AG08396 (cell line): ENCODE measurements around the gene HBE1.

Experiments
- DNase-seq: peaks from one replicate; pipeline ENCODE4 v3.0.0; 2012; ENCODE audit warnings: low spot score, mixed read lengths

The HBE1 gene

DNA sequence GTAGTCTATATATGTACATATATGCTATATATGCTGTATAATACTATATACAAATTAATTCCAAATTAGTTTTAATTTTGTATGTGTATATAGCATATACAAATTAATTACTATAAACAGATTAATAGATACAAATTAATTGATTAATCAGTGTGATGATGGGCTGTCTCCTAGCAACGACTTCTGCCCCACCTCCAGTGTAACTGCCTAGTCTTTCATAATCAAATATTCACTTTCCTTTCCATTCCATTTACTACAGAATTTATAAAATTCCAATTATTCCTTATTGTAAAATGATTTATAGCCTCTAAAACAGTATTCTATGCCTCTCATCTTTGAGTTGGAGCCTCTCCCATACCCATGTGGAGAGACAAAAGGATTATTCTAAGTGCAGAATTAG, 36.4 kb downstream of the HBE1 start:
- no peak for DNase-seq

DNA sequence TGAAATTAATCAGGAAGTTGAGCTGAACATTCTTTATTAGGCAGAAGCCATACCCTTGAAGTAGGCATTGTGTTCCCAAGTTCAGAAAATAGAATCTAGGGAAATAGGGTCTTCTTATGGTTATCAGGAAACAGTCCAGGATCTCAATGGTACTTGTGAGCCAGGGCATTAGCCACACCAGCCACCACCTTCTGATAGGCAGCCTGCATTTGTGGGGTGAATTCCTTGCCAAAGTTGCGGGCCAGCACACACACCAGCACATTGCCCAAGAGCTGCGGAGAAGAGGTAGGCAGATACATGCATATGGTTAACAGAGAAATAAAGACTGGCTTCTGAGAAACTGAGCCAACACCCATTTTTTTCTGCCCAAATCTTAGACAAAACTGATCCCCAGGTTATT, 36.9 kb downstream of the HBE1 start:
- no peak for DNase-seq

DNA sequence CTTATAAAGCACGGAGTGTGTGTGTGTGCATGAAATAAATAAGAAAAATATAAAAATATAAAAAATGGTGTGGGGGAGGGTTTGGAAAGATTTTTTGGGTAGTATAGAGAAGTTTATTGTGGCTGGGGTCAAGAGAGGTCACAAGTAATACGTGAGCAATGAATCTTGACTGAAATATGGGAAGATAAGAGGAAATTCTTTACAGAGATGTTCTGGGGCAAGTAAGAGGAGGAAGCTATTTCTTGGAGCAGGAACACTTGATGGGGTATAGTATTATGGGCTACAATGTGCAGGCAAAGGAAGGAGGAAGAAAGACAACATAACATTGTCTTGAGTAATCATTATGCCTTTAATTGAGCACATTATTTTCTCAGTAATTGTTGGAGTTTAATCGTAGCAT, 37.6 kb downstream of the HBE1 start:
- DNase-seq = no peak

DNA sequence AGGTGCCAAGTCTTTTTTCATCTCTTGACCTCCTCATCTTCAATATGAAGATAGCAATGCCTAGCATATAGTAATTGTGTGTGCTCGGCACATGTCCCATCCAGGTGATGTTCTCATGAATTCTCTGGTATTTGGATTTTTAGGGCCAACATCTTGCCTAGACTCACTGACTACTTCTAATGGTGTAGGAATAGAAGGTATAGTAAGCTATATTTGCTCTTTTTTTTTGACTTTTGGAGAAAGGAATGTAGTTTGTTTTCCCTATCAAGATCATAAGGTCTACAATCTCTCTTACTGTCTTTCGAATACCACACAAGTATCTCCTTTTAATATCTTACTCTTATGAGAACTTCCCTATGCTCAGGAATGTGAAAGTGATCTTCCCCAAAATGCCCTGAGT, 38.6 kb downstream of the HBE1 start:
- DNase-seq = no peak

DNA sequence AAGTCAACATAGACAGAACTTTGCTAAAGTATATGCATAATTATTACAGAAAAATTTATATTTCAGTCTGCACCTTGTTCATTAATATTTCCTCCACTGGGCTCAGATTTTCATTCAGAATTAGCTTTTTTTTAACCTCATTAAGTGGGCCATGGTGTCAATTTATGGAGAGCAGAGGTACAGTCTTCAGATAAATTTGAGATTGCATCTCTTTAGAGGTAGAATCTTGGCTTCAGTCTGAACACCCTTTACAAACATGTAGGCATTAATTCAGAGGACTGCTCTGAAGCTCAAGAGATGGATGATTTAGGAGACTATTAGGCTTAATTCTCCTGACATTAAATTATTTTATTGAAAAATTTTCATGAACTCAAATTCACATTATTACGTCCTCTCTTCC, 39.5 kb downstream of the HBE1 start:
- DNase-seq = no peak

DNA sequence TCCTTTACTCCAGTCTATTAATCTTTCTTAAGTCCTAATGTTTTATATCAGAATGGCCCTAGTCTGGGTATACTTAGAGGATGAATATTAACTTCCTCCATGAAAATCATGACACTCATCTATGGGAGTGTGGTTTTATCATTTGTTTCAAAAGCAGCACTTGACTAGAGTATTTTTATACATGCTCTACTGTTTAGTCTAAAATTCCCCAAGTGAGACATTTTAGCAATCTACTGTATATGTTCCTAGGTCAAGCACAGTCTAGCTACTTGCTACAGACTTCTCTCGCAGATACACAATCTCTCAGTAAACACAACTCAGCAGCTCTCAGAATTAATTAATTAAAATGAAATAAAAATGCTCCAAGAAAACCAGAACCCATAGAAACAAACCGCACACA, 39.9 kb downstream of the HBE1 start:
- no peak for DNase-seq

DNA sequence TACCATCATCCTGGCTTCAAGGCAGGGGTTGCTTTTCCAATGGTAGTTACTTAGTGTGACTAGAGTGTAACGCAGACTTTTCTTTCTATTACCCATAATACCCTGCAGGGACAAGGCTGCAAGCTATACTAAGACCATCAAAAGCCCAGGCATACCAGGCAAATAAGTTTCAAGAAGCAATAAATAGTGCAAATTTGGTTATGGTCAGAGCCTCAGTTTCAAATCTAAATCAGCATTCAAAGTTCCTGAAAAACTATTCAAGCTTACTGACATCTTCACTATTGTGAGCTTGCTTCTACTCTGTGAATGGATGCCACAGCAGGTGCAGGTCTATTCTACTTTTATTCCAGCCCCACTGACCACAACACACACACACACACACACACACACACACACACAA, 40.4 kb downstream of the HBE1 start:
- DNase-seq = no peak

DNA sequence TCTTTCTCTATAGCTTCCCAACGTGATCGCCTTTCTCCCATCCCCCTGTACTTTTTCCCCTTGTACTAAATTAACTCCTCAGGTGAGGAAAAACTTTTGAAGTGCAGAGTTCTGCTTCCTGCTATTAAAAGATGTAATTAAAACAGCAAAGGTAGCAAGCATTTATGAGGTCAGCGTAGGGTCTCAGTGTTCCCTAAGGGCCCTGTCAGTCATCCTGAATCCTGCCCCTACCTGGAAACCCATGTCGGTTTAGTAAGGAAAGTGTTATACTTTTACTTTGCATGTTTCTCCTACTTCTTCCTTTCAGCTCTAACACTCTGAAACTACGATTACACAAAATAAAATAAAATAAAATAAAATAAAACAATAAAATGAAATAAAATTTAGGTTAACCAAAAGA, 41.6 kb downstream of the HBE1 start:
- no peak for DNase-seq

DNA sequence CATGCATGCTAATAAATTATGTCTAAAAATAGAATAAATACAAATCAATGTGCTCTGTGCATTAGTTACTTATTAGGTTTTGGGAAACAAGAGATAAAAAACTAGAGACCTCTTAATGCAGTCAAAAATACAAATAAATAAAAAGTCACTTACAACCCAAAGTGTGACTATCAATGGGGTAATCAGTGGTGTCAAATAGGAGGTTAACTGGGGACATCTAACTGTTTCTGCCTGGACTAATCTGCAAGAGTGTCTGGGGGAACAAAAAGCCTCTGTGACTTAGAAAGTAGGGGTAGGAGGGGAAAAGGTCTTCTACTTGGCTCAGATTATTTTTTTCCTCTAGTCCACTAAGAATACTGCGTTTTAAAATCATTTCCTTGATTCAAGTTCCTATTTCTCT, 42.1 kb downstream of the HBE1 start:
- DNase-seq = no peak

DNA sequence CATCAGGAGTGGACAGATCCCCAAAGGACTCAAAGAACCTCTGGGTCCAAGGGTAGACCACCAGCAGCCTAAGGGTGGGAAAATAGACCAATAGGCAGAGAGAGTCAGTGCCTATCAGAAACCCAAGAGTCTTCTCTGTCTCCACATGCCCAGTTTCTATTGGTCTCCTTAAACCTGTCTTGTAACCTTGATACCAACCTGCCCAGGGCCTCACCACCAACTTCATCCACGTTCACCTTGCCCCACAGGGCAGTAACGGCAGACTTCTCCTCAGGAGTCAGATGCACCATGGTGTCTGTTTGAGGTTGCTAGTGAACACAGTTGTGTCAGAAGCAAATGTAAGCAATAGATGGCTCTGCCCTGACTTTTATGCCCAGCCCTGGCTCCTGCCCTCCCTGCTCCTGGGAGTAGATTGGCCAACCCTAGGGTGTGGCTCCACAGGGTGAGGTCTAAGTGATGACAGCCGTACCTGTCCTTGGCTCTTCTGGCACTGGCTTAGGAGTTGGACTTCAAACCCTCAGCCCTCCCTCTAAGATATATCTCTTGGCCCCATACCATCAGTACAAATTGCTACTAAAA, 42.9 kb downstream of the HBE1 start, which contains the start of gene HBB:
TSS of gene HBB (minus strand) at position 340 of the 579 bp plus-strand sequence. CDS start at position 290, 50 bp downstream.
- DNase-seq = no peak

DNA sequence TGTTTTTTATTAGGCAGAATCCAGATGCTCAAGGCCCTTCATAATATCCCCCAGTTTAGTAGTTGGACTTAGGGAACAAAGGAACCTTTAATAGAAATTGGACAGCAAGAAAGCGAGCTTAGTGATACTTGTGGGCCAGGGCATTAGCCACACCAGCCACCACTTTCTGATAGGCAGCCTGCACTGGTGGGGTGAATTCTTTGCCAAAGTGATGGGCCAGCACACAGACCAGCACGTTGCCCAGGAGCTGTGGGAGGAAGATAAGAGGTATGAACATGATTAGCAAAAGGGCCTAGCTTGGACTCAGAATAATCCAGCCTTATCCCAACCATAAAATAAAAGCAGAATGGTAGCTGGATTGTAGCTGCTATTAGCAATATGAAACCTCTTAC, 44.3 kb downstream of the HBE1 start:
- no peak for DNase-seq

DNA sequence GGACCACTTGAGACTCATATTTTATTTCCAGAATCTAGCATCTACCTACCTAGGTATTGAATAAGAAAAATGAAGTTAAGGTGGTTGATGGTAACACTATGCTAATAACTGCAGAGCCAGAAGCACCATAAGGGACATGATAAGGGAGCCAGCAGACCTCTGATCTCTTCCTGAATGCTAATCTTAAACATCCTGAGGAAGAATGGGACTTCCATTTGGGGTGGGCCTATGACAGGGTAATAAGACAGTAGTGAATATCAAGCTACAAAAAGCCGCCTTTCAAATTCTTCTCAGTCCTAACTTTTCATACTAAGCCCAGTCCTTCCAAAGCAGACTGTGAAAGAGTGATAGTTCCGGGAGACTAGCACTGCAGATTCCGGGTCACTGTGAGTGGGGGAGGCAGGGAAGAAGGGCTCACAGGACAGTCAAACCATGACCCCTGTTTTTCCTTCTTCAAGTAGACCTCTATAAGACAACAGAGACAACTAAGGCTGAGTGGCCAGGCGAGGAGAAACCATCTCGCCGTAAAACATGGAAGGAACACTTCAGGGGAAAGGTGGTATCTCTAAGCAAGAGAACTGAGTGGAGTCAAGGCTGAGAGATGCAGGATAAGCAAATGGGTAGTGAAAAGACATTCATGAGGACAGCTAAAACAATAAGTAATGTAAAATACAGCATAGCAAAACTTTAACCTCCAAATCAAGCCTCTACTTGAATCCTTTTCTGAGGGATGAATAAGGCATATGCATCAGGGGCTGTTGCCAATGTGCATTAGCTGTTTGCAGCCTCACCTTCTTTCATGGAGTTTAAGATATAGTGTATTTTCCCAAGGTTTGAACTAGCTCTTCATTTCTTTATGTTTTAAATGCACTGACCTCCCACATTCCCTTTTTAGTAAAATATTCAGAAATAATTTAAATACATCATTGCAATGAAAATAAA, 44.9 kb downstream of the HBE1 start:
- DNase-seq = no peak

DNA sequence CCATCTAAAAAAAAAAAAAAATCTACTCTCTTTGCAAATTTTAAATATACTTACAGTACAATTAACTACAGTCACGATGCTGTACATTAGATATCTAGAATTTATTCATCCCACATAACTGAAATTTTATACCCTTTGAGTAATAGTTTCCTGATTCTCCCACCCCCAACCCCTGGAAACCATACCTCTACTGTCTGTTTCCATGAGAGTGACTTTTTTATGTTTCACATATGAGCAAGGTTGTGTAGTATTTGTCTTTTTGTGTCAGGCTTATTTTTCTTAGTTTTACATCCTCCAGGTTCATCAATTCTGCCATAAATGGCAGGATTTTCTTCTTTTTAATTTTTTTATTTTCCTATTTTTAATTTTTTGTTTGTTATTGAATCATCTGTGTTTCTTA, 46.1 kb downstream of the HBE1 start:
- no peak for DNase-seq

DNA sequence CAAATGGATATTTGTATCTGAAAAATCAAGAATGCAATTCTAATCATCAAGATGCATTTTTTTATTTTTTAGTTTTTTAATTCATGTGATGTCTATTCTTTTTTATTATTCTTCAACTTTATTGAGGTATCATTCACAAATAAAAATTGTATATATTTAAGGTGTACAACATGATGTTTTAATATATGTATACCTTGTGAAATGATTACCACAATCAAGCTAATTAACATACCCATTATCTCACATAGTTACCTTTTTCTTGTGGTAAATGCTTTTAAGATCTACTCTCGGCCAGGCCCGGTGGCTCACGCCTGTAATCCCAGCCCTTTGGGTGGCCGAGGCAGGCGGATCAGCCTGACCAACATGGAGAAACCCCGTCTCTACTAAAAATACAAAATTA, 46.6 kb downstream of the HBE1 start:
- no peak for DNase-seq
